Brain microvascular endothelial cell (primary cell): ENCODE data around the gene FES.

Experiments
- DNase-seq: peaks from one replicate; pipeline ENCODE4 v3.0.0-alpha.2; 2020
- H3K27ac ChIP-seq: fragments of 250-450 bp; sonication (Bioruptor Pico); 2 replicates; pipeline ENCODE4 v1.5.1; 2020; ENCODE audit warnings: mild to moderate bottlenecking, moderate library complexity
- H3K27me3 ChIP-seq: fragments of 250-450 bp; sonication (Bioruptor Pico); replicated peaks from 2 replicates; pipeline ENCODE4 v1.5.1; 2020; ENCODE audit warnings: mild to moderate bottlenecking
- H3K36me3 ChIP-seq: fragments of 250-450 bp; sonication (Bioruptor Pico); replicated peaks from 2 replicates; pipeline ENCODE4 v1.5.1; 2020; ENCODE audit warnings: mild to moderate bottlenecking
- H3K4me3 ChIP-seq: 2 replicates; pipeline ENCODE4 v1.5.1; 2011; ENCODE audit warnings: low read depth, mild to moderate bottlenecking, control low read depth, low read length, moderate library complexity
- in situ Hi-C: cut with HindIII; loops from 2 replicates; pipeline ENCODE4 v1.10.0; 2017; ENCODE audit warnings: low sequenced_read_pairs, low pct_ligation_motif_present
- TF ChIP-seq, protein P1 (sequence below): IDR thresholded peaks from 2 replicates; pipeline ENCODE4 v1.5.1; 2011; ENCODE audit warnings: low read depth, mild to moderate bottlenecking, moderate library complexity, low read length, control low read depth, inconsistent platforms; ENCODE audit errors: missing control alignments

FES gene

DNA sequence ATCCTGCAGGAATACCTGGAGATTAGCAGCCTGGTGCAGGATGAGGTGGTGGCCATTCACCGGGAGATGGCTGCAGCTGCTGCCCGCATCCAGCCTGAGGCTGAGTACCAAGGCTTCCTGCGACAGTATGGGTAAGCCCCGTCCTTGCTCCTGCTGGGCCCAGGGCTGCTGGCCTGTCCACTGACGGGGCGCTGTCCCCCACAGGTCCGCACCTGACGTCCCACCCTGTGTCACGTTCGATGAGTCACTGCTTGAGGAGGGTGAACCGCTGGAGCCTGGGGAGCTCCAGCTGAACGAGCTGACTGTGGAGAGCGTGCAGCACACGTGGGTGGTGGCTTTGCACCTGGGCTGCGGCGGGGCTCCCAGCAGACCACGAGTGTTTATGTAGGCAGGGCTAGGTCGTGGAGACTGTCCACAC lies 5.0 kb downstream of the FES start:
- H3K36me3 ChIP-seq: peaks cover 9% of the 10 kb centered on the region

GRCh38 chr15:90889736-90890456 lies 5.6 kb downstream of the FES start:
- H3K27me3 ChIP-seq: no peaks in the 10 kb centered on the region
- in situ Hi-C loops: no loop called here
- no peak overlapping the region for H3K4me3 ChIP-seq
- H3K27ac ChIP-seq: no peak overlapping the region
- TF ChIP-seq, protein P1, sequence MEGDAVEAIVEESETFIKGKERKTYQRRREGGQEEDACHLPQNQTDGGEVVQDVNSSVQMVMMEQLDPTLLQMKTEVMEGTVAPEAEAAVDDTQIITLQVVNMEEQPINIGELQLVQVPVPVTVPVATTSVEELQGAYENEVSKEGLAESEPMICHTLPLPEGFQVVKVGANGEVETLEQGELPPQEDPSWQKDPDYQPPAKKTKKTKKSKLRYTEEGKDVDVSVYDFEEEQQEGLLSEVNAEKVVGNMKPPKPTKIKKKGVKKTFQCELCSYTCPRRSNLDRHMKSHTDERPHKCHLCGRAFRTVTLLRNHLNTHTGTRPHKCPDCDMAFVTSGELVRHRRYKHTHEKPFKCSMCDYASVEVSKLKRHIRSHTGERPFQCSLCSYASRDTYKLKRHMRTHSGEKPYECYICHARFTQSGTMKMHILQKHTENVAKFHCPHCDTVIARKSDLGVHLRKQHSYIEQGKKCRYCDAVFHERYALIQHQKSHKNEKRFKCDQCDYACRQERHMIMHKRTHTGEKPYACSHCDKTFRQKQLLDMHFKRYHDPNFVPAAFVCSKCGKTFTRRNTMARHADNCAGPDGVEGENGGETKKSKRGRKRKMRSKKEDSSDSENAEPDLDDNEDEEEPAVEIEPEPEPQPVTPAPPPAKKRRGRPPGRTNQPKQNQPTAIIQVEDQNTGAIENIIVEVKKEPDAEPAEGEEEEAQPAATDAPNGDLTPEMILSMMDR: no peak
- peaks cover 9% of the 10 kb centered on the region for H3K36me3 ChIP-seq
- DNase-seq: no peak

More for the DNA sequence above, 5.0 kb downstream of the FES start:
- Histone ChIP-seq H3K27me3 (no peaks in the 10 kb centered on the region), H3K4me3 (no peak overlapping the region), H3K27ac (no peak overlapping the region)
- no peak for DNase-seq
- TF ChIP-seq, protein P1: no peak
- in situ Hi-C loops: no loop called here

DNA sequence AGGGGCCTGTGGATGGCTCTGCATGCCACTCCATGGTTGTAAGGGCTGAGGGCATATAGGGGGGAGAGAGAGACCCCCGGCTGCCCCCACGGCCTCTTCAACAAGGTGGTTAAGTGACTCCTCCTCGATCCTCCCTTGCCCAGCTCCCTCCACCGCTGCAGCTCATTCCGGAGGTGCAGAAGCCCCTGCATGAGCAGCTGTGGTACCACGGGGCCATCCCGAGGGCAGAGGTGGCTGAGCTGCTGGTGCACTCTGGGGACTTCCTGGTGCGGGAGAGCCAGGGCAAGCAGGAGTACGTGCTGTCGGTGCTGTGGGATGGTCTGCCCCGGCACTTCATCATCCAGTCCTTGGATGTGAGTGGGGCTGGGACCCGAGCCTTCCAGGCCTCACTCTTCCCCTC lies 6.5 kb downstream of the FES start:
- no peak for DNase-seq
- Histone ChIP-seq H3K27me3 (no peaks in the 10 kb centered on the region), H3K36me3 (peaks cover 9% of the 10 kb centered on the region), H3K27ac (no peak overlapping the region), H3K4me3 (no peak overlapping the region)
- in situ Hi-C loops: no loop called here
- TF ChIP-seq, protein P1: no peak

DNA sequence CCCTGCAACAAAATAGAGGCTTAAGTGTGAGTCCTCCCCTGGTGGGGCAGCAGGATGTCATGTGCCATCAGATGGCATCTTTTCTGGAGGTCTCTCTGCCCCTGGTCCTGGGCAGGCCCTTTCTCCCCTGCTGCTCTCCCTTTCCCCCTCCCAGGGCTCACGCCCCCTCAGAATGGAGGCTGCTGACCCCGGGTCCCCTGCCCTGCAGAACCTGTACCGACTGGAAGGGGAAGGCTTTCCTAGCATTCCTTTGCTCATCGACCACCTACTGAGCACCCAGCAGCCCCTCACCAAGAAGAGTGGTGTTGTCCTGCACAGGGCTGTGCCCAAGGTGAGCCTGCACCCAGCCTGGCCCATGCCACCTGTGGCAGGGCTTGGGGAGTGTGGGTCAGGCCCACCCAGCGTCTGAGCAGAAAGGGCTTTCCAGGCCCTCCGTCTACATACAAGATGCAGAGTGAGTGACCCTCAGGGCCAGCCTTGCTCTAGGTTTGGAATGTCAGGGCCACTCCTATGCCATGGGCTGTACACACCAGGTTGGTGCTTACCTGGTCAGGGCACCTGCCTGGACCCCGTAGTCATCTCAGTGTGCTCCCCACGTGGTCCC lies 7.1 kb downstream of the FES start:
- no peak for DNase-seq

DNA sequence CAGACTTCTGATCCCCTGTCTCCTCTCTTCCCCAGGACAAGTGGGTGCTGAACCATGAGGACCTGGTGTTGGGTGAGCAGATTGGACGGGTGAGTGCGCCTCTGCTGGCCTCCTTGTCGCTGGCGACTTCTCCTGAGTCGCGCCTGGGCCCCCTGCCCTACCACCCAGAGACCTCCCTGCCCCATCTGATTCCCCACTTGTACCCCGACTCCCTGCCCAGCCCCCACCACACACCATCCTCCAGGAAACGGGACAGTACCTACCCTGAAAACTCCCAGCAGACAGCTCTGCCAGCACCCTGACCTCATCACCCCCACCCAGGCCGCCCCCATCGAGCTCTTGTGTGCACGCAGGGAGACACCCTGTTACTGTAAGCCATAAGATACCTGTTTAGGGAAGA lies 7.7 kb downstream of the FES start:
- H3K4me3 ChIP-seq: no peak overlapping the region
- H3K36me3 ChIP-seq: peaks cover 9% of the 10 kb centered on the region
- no peak overlapping the region for H3K27ac ChIP-seq
- TF ChIP-seq, protein P1: no peak
- no peaks in the 10 kb centered on the region for H3K27me3 ChIP-seq
- no peak for DNase-seq
- in situ Hi-C loops: no loop called here

More for the DNA sequence above, 7.1 kb downstream of the FES start:
- in situ Hi-C loops: no loop called here
- no peak overlapping the region for H3K27ac ChIP-seq
- TF ChIP-seq, protein P1: no peak
- no peak overlapping the region for H3K4me3 ChIP-seq
- no peaks in the 10 kb centered on the region for H3K27me3 ChIP-seq
- H3K36me3 ChIP-seq: peaks cover 9% of the 10 kb centered on the region
